GM19395 (cell line): ENCODE results near the gene KRTAP5-3.

Experiments
- ATAC-seq: cut with Tn5 transposase; IDR thresholded peaks from one replicate; pipeline ENCODE4 v1.9.1; 2021; ENCODE audit warnings: mild to moderate bottlenecking, moderate library complexity; ENCODE audit not compliant: unreplicated experiment

Gene KRTAP5-3

DNA sequence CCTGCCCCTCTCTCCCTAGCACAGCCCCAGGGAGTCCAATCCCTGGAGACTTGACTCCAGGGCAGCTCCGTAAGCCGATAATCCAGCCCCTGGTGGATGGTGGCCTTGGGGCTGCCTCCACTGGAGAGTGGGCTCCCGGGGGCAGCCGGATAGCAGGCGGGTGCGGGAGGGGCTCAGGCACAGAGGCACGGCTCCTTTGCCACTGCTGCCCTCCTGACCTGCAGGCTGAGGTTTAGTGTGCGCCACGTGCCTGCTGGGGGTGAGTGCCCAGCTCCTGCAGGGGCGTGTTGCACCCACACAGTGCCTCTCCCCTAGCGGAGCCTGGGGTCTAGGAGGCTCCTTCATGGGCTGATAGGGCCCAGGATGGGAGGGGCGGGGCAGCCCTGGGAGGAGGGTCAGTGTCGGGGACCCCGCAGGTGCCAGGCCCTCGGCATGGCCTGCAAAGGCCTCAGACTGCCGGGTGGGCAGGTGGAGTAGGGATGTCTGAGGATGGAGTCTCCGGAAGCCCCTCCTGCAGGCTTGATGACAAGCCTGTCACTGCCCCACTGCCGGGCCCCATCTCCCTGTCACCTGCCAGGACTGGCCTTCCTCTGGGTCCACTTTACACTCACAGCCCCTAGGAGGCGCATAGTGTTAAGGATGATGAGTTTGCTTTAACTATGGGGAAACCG, 41.7 kb downstream of the KRTAP5-3 start:
- ATAC-seq: no peak

DNA sequence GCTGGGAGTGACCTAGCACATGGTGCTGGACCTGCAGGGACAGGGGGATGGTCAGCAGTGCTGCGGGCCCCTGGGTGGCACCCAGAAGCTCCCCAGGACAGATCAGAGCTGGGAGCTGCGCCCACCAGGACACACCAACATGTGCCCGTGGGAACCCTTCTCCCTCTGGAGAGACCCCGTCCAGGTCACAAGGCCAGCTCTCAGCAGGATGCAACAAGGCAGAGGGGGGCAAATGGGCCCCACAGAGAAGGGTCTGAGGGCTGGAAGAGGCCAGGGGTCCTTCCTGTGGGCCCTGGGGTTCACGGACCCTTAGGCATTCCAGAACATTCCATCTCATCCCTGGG, 42.4 kb downstream of the KRTAP5-3 start:
- no peak for ATAC-seq

DNA sequence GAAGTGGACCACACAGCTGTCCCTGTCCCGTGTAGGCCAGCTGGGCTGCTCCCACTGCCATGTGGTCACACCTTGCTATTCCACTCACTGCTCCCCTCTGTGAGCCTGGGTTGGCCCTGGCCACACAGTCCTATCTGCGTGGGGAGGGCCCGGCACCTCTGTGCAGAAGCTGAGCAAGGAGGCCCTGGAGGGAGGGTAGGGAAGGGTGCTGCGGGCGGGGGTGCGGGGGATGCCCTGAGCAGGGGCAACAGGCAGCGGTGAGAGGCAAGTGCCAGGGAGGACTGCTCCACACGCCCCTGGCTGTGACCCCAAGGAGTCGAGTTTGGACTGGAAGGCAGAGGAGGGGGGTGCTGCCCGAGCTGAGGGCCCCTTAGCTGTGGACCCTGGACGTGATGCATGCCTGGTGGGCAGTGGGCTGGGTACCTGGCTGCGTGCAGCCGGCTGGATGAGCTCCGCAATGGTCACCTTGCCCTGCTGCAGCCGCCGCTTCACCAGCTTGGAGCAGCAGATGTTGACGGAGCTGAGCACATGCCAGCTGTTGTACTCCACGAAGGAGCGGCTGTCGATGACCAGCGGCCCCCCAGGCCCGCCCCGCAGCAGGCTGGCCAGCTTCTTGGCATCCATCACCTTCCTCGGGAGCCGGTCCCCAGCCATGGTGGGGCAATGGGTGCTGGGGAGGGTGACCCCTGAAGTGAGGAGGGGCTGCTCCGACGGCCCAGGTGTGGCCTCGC, 42.9 kb downstream of the KRTAP5-3 start:
- ATAC-seq: no peak

DNA sequence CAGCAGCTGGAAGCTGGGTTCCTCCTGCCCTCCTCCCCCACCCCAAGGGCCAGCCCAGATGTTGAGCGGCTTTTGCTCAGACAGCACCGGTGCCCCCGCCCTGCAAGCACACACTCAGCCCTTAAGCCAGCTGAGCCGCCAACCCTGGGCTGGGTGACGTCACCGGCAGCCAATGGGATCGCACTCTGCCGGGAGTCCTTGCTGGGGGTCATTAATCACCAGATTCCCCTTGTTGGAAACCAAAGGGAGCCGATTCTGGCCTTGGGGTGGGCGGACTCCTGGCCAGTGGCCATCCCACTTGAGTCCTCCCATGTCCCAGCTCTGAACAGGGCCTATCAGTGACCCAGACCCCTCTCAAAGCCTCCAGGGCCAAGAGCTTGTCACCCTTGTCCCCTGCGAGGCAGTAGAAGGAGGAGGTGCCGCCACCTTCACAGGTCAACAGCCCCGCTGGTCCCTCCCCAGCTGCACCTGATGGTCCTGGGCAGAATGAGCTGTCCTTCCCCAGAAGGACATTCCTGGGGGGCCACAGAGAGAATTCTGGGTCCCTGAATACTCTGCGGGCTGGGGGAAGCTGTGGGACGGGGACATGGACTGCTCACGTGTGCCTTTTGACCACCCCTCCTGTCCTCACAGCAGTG, 43.6 kb downstream of the KRTAP5-3 start:
- no peak for ATAC-seq

DNA sequence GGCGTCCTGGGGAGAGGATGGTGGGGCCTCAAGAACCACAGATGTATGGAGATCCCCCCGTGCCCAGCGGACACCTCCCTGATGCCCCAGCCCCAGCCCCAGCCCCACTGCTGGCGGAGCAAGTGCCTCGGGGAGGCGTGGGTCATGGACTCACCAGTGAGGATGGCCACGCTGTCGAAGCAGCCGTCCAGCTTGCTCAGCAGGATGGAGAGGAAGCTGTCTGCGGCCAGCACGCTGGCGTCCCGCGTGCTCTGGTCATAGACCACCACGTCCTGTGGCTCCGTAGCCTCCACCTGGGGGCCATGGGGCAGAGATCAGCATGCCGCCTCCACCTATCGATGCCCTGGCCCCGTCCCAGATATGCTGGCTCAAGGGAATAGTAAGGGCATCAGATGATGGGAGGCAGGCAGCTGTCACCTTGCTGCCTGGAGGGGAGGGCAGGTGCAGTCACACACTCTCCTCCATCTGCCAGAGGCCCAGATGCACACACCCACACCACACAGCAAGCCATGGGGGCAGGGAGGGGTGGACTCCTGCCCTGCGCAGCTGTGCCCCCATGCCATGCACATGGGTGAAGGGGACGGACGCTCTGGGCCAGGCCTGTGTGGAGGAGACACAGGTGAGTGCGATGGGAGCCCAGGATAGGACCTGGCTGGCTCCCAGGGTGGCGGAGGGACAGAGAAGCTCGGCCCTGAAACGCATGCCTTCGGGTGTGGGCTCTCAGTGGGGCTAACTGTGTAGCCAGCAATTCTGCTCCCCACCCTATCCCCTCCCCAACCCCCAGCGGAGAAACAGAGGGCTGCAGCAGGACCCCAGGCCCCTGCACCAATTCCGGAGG, 44.3 kb downstream of the KRTAP5-3 start:
- no peak for ATAC-seq

DNA sequence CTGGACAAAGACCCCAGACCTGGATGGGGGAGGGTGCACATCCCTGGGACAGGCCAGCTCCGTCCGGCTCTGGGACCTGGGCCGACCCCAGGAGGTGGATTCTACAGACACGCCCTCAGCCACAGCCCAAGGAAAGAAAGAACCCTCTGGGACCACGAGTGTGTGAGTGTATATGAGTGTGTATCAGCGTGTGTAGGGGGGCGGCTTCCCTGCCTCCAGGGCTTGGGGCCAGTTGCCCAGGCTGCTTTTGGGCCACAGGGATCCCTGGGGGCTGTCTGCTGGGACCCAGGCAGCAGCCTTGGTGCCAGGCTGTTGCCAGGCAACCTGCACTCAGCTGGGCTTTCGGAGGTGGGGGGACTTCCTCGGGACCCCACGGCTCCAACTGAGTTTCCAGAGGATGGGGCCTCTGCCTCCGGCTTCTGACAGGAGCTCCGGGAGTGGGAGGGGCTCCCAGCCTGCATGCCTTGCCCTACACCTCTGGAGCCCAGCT, 45.1 kb downstream of the KRTAP5-3 start:
- ATAC-seq: no peak

DNA sequence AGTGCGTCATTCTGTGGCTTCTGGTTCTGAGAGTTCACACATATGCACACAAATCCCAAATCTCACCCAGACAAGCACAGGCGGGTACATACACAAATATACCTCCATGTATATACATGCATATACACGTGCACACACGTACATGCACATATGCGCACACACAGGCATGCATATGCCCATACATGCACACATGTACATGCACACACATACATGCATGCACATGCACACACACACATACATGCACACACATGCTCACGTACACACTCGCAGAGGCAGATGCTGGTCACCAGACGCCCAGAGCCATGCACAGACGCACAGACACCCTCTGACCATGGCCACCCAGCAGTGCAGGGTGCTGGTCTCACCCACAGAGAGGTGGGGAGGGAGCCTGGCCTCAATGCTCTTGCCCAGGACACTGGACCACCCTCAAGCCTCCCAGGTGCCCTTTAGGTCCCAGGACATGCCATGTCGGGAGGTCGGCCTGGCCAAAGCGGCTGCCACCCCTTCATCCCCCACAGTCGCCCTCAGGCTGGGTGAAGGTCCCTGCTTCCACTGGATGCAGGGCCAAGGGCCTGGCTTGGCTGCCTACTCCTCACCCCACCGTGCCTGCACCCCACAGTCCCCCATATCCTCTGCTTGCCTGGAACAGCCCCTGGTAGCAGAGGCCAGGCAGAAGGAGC, 45.7 kb downstream of the KRTAP5-3 start:
- no peak for ATAC-seq

DNA sequence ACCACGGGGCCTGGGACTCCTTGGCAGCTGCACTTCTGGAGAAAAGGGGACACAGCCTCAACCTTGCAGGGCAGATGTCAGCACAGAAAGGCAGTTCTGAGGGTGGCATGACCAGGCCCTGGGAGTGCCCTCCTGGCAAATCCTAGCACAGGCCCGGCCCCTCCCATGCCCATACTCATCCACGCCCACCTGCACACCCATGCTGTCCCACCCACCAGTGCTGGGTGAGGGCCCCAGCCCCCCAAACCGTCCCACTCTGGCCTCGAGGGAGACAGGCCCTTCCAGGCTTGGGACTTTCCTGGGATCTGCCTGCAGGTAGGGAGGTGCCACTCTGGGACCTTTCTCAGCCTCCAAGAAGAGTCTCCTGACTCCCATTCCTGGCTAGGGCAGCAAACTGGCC, 46.3 kb downstream of the KRTAP5-3 start:
- no peak for ATAC-seq

DNA sequence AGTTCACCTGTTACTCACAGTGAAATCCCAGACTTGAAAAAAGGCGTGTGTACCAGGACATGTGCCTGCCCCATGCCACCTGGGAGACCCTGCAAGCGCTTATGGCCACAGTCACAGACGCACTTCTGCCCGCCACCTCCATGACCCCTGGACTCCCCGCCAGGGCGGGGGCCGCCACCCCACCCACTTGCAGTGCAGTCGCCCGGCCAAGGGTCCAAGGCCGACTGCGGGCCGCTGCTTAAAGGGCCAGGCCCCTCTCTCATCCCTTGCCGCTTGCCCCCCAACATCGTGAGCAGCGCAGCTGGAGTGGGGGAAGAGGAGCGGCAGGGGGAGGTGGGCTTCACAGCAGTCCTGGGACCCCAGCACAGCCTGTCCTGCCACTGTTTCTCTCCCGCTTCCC, 47.0 kb downstream of the KRTAP5-3 start:
- no peak for ATAC-seq

DNA sequence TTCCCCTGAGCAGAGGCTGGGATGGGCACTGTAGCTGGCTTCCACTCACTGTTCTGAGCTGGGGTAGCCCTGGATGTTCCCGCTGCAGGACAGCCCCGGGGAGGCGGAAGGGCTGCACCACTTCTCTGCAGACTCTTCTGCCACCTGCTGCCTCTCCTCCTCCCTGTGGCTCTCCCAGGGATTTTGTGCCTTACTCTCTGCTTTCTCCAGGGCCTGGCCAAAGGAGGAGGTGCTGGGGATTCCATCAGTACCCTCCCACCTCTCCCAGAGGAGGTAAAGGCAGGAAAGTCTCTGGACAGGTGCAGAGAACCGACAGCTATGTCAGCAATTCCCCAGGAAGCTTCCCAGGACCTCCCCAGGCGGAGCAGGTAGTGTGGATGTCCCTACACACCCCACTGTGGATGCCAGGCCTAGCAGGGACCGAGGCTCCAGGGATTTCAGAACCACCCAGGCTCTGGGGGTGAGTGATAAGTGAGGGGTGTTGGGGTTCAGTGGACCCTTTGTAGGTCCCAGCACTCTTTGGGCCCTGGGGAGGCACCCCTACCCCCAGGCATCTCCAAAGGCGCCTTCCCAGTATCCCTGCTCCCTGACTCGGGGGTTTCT, 47.5 kb downstream of the KRTAP5-3 start:
- ATAC-seq: no peak

DNA sequence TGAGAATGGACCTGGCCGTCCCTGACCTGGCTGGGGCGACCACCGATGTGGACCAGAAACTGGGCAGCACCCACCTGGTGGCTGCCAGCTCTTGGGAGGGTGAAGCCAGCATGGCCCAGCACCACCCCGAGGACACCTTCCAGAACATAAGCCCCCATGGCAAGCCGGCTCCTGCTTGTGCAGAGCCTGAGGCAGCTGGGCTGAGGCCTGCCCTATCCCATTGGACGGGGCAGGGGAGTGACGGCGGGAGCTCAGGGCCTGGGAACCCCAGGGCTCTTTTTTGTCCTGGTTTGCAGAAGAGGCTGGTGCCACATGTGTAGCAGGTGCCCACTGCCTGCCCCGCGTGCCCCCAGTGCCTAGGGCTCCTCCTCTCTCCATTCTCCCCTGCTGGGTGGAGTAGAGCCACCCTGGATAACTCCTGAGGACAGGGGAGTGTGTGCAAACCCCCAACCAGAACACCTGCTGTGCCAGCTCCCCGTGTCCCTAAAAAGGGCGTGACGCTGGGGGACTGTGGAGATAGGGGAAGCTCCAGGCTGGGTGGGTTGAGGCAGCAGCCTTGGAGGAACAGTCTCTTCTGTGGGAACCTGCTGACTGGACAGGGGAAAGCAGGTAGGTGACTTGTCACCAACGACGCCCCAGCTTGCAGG, 48.1 kb downstream of the KRTAP5-3 start:
- ATAC-seq: no peak

DNA sequence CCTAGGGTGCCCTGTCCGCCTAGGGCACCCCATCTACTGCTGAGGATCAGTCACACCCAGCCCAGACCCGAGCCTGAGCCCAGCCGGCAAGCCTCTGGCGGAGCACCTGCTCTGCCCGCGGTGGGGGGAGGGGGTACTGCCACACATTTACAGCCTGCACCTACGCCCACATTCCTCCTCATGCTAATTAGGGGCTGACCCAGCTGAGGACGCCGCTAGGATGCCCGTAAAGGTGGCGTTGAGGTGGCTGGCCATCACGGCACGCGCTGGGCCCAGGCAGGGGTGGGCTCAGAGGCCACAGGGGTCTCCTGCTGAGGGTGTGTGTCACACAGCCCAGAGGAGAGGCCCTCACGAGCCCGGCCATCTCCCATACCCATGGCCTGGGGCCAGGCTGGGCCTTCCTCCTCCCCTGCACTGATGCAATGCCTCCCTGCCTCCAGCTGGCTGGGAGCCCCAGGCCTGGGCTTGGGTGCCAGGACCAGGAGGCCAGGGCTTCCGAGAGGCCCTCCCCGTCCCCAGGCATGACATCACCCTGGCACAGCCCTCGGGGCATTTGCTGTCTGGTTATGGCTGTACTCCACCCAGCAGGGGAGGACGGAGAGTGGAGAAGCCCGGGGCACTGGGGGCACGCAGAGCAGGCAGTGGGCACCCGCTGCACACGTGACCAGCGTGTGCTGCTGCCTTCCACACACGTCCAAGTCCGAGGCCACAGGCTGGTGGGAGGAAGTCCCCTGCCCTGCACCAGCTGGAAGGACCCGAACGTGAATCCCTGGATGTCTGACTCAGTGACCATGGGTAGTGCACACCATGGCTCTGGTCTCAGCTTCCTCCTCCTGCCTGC, 48.9 kb downstream of the KRTAP5-3 start:
- no peak for ATAC-seq

DNA sequence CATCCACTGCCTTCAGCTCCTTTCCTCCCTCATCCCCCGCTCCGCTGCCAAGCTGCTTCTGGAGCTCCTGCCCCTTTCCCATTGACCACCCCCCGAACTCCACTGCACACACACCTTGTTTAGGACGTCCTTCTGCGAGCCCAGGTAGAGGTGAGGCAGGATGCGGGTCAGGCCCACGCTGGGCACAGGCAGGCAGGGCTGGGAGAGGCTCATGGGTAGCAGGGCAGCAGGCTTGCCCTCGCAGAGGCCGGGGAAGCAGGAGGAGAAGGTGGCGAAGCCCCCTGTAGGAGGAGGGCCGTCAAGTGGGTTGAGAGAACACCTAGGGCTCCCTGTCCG, 49.5 kb downstream of the KRTAP5-3 start:
- ATAC-seq: no peak

DNA sequence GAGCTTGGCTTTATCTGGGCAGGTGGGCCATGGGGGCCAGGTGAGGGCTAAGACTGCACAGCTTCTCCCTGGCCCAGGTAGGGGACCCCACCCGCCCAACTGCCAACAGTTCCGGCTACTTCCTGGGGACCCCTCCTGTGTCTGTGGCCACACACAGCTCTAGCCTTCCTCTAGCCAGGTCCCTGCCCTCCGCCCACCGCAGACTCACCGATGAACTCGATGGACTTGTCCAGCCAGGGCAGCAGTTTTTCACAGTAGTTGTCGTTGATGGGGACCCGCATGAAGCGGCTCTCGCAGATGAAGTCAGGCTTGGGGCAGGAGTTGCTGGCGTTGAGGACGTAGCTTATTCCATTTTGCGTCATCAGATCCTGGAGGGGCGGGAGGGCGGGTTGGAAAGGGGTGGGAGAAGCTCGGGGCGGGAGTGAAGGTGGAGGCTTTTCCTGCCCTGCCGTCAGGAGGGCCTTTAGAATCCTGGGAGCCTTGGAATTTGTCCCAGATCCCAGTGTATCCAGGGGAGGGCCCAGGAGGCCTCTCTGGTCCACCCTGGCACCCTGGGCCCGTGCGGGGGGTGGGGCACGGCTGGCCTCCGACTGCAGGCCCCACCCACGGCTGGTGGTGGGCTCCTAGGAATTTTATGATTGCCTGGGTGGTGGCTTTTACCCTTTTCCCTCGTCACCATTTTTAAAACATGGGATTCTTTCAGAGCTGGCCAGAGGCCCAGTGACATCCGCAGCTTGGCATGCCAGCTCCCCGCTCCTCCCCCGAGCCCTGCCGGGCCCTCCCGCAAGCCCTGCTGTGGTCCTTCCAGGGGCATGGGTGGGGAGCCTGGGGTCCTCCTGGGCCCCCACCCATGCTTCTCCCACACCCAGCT, 50.1 kb downstream of the KRTAP5-3 start:
- no peak for ATAC-seq
